ENCODE results near the gene GLIS1.

DNA sequence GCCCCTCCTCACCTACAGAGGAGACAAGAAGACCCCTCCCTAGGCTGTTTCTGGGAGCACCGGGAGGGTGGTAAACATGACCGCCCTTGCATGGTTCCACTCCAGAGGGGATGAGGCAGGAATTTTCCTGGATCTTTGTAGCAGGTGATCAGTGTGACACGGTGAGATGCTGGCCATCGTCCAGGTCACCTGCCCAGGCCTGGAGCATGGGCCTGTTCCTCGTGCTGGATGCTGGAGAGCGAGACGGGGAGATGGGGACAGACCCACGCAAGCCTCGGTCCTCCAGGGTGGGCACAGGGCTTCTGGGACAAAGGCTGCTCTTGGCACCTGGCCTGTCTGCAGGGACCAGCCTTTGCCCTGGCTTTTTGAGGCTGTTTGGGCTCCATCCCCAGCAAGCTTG is 233.6 kb downstream of the GLIS1 start:
- TF ChIP-seq, protein P1, sequence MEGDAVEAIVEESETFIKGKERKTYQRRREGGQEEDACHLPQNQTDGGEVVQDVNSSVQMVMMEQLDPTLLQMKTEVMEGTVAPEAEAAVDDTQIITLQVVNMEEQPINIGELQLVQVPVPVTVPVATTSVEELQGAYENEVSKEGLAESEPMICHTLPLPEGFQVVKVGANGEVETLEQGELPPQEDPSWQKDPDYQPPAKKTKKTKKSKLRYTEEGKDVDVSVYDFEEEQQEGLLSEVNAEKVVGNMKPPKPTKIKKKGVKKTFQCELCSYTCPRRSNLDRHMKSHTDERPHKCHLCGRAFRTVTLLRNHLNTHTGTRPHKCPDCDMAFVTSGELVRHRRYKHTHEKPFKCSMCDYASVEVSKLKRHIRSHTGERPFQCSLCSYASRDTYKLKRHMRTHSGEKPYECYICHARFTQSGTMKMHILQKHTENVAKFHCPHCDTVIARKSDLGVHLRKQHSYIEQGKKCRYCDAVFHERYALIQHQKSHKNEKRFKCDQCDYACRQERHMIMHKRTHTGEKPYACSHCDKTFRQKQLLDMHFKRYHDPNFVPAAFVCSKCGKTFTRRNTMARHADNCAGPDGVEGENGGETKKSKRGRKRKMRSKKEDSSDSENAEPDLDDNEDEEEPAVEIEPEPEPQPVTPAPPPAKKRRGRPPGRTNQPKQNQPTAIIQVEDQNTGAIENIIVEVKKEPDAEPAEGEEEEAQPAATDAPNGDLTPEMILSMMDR (IDR thresholded peaks at IDR 0.05): no peak
- no peak for TF ChIP-seq POLR2A (IDR thresholded peaks at IDR 0.05)
- TF ChIP-seq EP300 (IDR thresholded peaks at IDR 0.05): no peak
- no peak for TF ChIP-seq POLR2AphosphoS5 (IDR thresholded peaks at IDR 0.05)

Measured in stomach (tissue), 4 donors.